Activated CD4-positive, alpha-beta memory T cell treated with anti-CD3 and anti-CD28 coated beads for 36 hours (primary cell): ENCODE data around the gene CUL9. TPM values are rescaled to one million over a fixed set of nuclear protein-coding genes. Genes with fewer than 3 reads are reported as not detected.

Experiments
- CTCF ChIA-PET: fragments of 350-600 bp; sonication (Branson Sonifier 250); formaldehyde crosslinking; loops from one replicate; lab custom pipeline; 2021; ENCODE audit warnings: antibody characterized with exemption, inconsistent platforms; lab: Charles Lee
- POLR2A ChIA-PET: fragments of 350-600 bp; sonication (Branson Sonifier 250); formaldehyde crosslinking; loops from one replicate; lab custom pipeline; 2021; ENCODE audit warnings: antibody characterized with exemption; lab: Charles Lee
- DNase-seq: peaks from one replicate; pipeline ENCODE4 v3.0.0-alpha.2; 2020
- H3K27ac Mint-ChIP-seq: one replicate; pipeline ENCODE4 v1.8.0; 2021; ENCODE audit warnings: mixed read lengths
- H3K27me3 Mint-ChIP-seq: one replicate; pipeline ENCODE4 v1.8.0; 2021; ENCODE audit warnings: mixed read lengths
- H3K36me3 Mint-ChIP-seq: one replicate; pipeline ENCODE4 v1.8.0; 2021; ENCODE audit warnings: mixed read lengths
- H3K4me1 Mint-ChIP-seq: one replicate; pipeline ENCODE4 v1.8.0; 2021; ENCODE audit warnings: low read depth, mixed read lengths
- H3K4me3 Mint-ChIP-seq: one replicate; pipeline ENCODE4 v1.8.0; 2021; ENCODE audit warnings: mild to moderate bottlenecking, mixed read lengths
- H3K9me3 Mint-ChIP-seq: one replicate; pipeline ENCODE4 v1.8.0; 2021; ENCODE audit warnings: mixed read lengths
- intact Hi-C: fragments of 100-400 bp; cut with micrococcal nuclease; formaldehyde crosslinking; loops from one replicate; pipeline ENCODE4 v1.15.1; 2023
- total RNA-seq, 2 experiments: library from RNA; stranded (reverse); gene quantifications; one replicate each; pipeline ENCODE4 v1.2.3, GENCODE V29; 2021

Gene CUL9
- total RNA-seq, 2 experiments from 2014 or later = 37.8 to 38.4 TPM

DNA sequence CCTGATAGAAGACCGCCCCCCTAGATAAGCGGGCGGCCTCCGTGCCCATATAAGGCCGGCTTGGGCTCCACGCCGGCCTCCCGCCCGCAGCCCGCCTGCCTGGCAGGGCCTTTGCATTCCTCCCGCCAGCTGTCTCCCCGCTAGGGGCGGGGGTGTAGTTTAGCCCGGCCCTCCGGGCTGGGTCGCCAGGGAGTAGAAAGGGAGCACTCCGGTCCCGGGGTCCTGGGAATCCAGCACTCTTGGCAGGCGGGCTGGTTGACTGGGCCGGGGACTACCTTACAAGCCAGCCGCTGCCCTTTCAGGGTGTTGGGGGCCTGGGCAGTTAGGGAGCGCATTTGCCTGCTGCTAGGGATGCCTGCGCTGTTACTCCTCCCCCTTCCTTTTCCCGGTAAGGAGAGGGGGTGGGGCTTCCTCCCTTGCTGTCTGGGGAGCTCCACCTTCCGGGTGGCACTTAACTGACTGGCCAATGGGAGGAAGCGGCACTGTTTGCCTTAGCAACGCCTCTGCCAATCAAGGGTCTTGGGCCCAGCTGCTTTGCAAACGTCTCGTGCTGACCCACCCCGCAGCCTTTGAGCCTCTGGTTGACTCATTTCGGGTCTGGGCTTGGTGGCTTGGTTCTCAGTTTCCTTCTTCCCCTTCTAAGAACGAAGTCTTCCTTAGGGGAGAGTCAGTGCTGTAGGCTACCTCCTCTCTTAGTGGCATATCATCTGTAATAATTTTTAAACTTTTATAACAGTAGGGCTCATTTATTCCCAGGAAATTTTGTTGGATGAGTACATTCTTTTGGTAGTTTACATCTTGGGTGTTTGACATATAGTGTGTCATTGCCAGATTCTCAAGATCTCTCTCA, 7.5 kb upstream of the CUL9 start:
- ChIA-PET CTCF (interaction anchor here (1.0 to 2.5 kb wide), 5 partner anchors 17 to 154 kb away, joined by 3 to 14 read pairs (median 3); partner anchors contain the start of gene DNPH1), POLR2A (interaction anchor here (1.0 to 1.8 kb wide), 6 partner anchors 13 to 245 kb away, joined by 3 to 11 read pairs (median 4); partner anchors contain the start of genes CNPY3, CUL7 and DNPH1)
- Mint-ChIP-seq H3K4me1 (peaks cover 43% of the 10 kb centered on the region), H3K27ac (peak overlapping the region; percentile 89), H3K36me3 (peaks cover 31% of the 10 kb centered on the region), H3K9me3 (no peaks in the 10 kb centered on the region), H3K27me3 (no peaks in the 10 kb centered on the region), H3K4me3 (peak overlapping the region; percentile 99)
- peak; percentile 99 for DNase-seq
- intact Hi-C loops = loop anchor here (1.0 to 10.0 kb wide), 13 partner anchors 8 to 1990 kb away; partner anchors contain the start of genes ABCC10, CNPY3, CUL9 and KLHDC3

DNA sequence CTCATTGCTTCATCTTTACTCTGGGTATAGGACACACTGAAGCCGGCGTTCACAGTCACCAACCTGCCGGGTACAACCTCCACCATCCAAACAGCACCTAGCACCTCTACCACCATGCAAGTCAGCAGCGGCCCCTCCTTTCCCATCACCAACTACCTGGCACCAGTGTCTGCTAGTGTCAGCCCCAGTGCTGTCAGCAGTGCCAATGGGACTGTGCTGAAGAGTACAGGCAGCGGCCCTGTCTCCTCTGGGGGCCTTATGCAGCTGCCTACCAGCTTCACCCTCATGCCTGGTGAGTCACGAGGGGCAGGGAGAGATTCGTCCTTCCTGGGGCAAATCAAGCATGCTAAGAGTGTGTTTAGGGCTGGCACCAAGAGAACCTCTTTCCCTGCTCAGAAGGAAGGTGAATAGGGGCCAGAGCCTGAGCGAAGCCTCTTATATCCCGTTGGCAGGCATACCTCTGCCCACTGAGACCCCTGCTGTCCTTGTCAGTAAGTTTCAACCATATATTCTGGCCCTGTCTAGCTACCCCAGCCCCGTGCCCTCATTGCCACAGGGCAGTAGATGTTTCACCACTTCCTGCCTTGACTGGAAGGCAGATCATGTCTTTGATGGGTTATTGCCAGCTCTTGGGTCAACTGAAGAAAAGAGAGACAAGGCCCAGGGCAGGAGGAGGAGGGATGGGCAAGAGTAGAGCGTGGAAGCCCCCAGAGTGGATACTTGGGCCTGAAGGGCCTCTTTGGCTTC, 6.1 kb upstream of the CUL9 start:
- no peak overlapping the region for H3K4me3 Mint-ChIP-seq
- peaks cover 31% of the 10 kb centered on the region for H3K36me3 Mint-ChIP-seq
- peak overlapping the region; percentile 73 for H3K27ac Mint-ChIP-seq
- no peaks in the 10 kb centered on the region for H3K9me3 Mint-ChIP-seq
- H3K4me1 Mint-ChIP-seq = peaks cover 37% of the 10 kb centered on the region
- intact Hi-C loops = loop anchor here (2.0 to 10.0 kb wide), 3 partner anchors 251 to 1989 kb away; partner anchors contain the start of genes ABCC10 and TBCC
- no peaks in the 10 kb centered on the region for H3K27me3 Mint-ChIP-seq
- ChIA-PET CTCF (interaction anchor here (2.5 kb wide), 1 partner anchor 53 kb away, joined by 14 read pairs; the partner anchor contains the start of gene DNPH1), POLR2A (no interaction called here)
- DNase-seq = no peak

DNA sequence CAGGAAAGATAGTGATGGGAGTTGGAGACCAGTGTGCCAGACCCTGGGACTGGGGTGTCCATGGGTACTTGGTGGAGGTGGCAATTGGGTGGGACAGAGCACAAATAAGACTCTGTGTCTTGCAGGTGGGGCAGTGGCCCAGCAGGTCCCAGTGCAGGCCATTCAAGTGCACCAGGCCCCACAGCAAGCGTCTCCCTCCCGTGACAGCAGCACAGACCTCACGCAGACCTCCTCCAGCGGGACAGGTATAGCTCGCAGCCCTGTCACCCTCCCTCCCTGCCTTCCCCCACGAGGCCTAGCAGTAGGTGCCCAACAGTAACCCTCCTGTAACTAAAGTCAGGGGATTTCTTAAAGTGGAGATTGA, 5.6 kb upstream of the CUL9 start:
- DNase-seq = no peak
- Mint-ChIP-seq H3K9me3 (no peaks in the 10 kb centered on the region), H3K4me1 (peaks cover 39% of the 10 kb centered on the region), H3K27ac (peak overlapping the region; percentile 73), H3K27me3 (no peaks in the 10 kb centered on the region), H3K4me3 (no peak overlapping the region), H3K36me3 (peaks cover 31% of the 10 kb centered on the region)
- ChIA-PET POLR2A (no interaction called here), CTCF (interaction anchor here (2.5 kb wide), 1 partner anchor 53 kb away, joined by 14 read pairs; the partner anchor contains the start of gene DNPH1)
- intact Hi-C loops = loop anchor here (10.0 kb wide), 2 partner anchors 432 to 1988 kb away; partner anchors contain the start of gene TBCC

DNA sequence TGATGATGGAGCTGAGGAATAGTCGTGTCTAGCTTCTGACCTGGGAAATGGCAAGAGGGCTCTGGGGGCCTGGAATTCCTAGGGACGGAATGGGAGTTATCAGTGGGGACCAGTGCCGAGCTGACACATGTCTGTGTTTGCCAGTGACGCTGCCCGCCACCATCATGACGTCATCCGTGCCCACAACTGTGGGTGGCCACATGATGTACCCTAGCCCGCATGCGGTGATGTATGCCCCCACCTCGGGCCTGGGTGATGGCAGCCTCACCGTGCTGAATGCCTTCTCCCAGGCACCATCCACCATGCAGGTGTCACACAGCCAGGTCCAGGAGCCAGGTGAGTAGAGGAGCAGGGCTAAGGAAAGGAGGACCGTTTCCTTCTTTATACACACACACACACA, 3.8 kb upstream of the CUL9 start:
- intact Hi-C loops = loop anchor here (10.0 kb wide), 2 partner anchors 433 to 1987 kb away; partner anchors contain the start of gene TBCC
- Mint-ChIP-seq H3K4me1 (peaks cover 42% of the 10 kb centered on the region), H3K4me3 (no peak overlapping the region), H3K9me3 (no peaks in the 10 kb centered on the region), H3K27me3 (no peaks in the 10 kb centered on the region), H3K36me3 (peaks cover 26% of the 10 kb centered on the region), H3K27ac (no peak overlapping the region)
- ChIA-PET CTCF (interaction anchor here (0.8 kb wide), 1 partner anchor 10 kb away, joined by 5 read pairs; no protein-coding TSS in a partner anchor), POLR2A (no interaction called here)
- DNase-seq = no peak

DNA sequence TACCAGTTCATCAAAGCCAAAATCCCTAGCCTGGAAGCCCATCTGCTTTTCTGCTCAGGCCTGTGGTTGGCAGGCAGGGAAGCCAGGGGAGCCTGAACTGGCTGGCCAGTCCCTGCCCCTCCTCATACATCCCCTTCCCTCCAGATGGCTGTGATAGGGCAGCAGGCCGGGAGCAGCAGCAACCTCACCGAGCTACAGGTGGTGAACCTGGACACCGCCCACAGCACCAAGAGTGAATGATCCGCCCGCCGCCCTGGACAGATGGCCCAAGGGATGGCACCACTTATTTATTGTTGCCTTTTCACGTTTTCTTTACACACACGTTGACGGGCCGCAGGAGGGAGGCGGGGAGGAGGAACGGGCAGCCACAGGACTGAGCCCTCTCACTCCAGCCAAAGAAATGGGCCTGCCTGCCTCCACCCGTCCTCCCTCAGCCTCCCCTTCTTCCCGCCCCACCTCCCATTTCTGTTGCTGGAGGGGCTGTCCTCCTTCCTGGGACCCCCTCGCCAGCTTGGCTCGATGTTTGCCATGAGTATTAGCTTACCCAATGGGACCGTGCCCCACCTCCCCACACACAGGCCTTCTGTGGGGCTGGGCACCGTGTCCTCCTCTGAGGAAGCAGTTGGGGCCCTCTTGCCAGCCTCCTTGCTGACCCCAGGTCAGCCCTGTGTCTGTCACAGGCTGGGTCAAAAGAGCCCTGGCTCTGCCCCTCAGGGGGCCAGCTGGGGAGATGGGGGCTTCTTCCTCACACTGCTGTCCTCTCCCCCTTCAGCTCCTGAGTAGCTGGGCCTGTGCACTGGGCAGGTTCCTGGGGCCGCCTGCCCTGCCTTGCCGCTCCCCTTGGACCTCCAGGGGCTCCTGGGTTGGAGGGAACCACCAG, 2.8 kb upstream of the CUL9 start:
- Mint-ChIP-seq H3K4me1 (peaks cover 41% of the 10 kb centered on the region), H3K27ac (no peak overlapping the region), H3K4me3 (no peak overlapping the region), H3K9me3 (no peaks in the 10 kb centered on the region), H3K36me3 (peaks cover 26% of the 10 kb centered on the region), H3K27me3 (no peaks in the 10 kb centered on the region)
- ChIA-PET CTCF (no interaction called here), POLR2A (interaction anchor here (0.8 kb wide), 1 partner anchor 45 kb away, joined by 4 read pairs; no protein-coding TSS in a partner anchor)
- intact Hi-C loops = loop anchor here (10.0 kb wide), 2 partner anchors 434 to 1986 kb away; partner anchors contain the start of gene TBCC
- no peak for DNase-seq

DNA sequence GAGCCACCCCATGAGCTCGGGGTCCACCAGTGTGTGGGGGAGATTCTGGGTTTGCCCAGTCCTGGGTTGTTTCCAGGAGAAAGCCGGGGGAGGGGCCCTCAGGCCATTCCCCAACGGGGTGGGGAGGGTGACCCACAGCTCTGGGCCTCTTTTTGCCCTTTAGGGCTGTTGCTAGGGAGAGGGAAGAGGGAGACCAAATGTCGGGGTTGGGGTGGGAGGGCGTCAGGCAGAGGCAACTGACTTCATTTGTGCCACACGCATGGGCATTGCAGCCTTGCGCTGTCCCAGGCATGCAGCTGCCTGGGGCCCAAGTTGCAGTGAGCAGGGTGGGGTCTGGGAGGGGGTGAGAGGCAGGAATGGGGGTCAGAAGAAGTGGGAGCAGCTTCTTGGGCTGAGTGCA, 1.9 kb upstream of the CUL9 start:
- intact Hi-C loops = no loop called here
- Mint-ChIP-seq H3K4me1 (peaks cover 46% of the 10 kb centered on the region), H3K4me3 (no peak overlapping the region), H3K36me3 (peaks cover 25% of the 10 kb centered on the region), H3K27ac (no peak overlapping the region), H3K9me3 (no peaks in the 10 kb centered on the region), H3K27me3 (no peaks in the 10 kb centered on the region)
- ChIA-PET POLR2A (interaction anchor here (0.8 to 1.2 kb wide), 2 partner anchors 44 to 49 kb away, joined by 3 to 4 read pairs; partner anchors contain the start of gene DNPH1), CTCF (interaction anchor here (1.1 kb wide), 1 partner anchor 49 kb away, joined by 5 read pairs; the partner anchor contains the start of gene DNPH1)
- DNase-seq = no peak

DNA sequence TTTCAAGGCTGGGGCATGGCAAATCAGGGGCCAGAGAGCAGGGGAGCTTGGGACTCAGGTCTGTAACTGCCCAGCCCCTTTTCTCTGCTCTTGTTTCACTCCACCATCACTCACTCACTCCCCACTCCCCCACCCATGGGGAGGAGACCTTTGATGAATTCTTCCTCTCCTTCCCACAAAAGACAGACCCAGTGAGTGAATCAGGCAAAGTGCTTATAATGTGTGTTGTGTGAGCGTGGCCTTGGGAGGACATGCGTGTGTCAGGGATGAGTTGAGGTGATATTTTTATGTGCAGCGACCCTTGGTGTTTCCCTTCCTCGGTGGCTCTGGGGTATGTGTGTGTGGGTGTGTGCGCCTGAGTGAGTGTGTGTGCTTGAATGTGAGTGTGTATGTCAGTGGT, 1.0 kb upstream of the CUL9 start:
- intact Hi-C loops = no loop called here
- Mint-ChIP-seq H3K4me3 (peak overlapping the region; percentile 94), H3K9me3 (no peaks in the 10 kb centered on the region), H3K27ac (peak overlapping the region; percentile 80), H3K27me3 (no peaks in the 10 kb centered on the region), H3K4me1 (peaks cover 43% of the 10 kb centered on the region), H3K36me3 (peaks cover 21% of the 10 kb centered on the region)
- POLR2A ChIA-PET = interaction anchor here (1.2 kb wide), 1 partner anchor 48 kb away, joined by 3 read pairs; the partner anchor contains the start of gene DNPH1
- CTCF ChIA-PET = interaction anchor here (1.1 kb wide), 1 partner anchor 48 kb away, joined by 5 read pairs; the partner anchor contains the start of gene DNPH1
- no peak for DNase-seq

DNA sequence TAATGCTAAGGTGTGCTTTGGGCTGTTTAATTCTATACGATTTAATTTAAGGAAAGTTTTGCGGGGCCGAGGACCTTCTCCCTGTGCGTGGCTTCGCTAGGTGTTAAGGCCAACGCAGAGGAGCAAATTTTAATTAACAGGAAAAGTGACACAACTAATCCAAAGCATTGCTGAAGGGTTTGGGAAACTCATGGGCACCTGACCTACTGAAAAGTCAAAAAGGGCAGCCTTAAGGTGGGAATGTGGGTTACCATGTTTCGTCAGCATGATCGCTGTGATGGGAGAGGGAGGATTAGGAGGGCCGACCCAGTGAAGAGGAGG, 415 bp upstream of the CUL9 start:
- DNase-seq = no peak
- intact Hi-C loops = no loop called here
- peak overlapping the region; percentile 80 for H3K27ac Mint-ChIP-seq
- POLR2A ChIA-PET = interaction anchor here (0.5 to 0.9 kb wide), 3 partner anchors 9 to 249 kb away, joined by 3 to 7 read pairs (median 3); no protein-coding TSS in a partner anchor
- H3K36me3 Mint-ChIP-seq = peaks cover 23% of the 10 kb centered on the region
- peak overlapping the region; percentile 94 for H3K4me3 Mint-ChIP-seq
- no peaks in the 10 kb centered on the region for H3K9me3 Mint-ChIP-seq
- H3K27me3 Mint-ChIP-seq = no peaks in the 10 kb centered on the region
- H3K4me1 Mint-ChIP-seq = peaks cover 46% of the 10 kb centered on the region
- CTCF ChIA-PET = interaction anchor here (1.1 to 1.2 kb wide), 2 partner anchors 9 to 48 kb away, joined by 7 to 12 read pairs; partner anchors contain the start of gene DNPH1

DNA sequence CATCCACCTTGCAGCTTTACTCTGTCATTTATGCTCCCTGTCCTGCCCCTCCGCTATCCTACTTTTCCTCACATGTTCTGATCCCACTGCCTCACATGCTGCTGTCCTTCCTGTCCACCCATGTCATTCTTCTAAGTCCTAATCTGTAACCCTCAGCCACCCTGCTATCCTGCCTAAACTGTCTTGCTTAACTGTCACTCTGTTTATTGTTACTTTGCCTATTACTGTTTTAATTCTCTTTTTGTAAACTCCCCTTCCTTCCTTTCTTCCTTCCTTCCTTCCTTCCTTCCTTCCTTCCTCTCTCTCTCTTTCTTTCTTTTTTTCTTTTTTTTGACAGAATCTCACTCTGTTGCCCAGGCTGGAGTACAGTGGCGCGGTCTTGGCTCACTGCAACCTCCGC, 1.4 kb downstream of the CUL9 start:
- Mint-ChIP-seq H3K27me3 (no peaks in the 10 kb centered on the region), H3K4me3 (peak overlapping the region; percentile 94), H3K9me3 (no peaks in the 10 kb centered on the region), H3K36me3 (peaks cover 18% of the 10 kb centered on the region), H3K4me1 (peaks cover 46% of the 10 kb centered on the region), H3K27ac (peak overlapping the region; percentile 15)
- CTCF ChIA-PET = interaction anchor here (1.6 to 1.8 kb wide), 2 partner anchors 46 to 214 kb away, joined by 6 to 8 read pairs; partner anchors contain the start of gene DNPH1
- POLR2A ChIA-PET = interaction anchor here (1.5 kb wide), 1 partner anchor 12 kb away, joined by 7 read pairs; no protein-coding TSS in a partner anchor
- intact Hi-C loops = no loop called here
- DNase-seq = no peak

DNA sequence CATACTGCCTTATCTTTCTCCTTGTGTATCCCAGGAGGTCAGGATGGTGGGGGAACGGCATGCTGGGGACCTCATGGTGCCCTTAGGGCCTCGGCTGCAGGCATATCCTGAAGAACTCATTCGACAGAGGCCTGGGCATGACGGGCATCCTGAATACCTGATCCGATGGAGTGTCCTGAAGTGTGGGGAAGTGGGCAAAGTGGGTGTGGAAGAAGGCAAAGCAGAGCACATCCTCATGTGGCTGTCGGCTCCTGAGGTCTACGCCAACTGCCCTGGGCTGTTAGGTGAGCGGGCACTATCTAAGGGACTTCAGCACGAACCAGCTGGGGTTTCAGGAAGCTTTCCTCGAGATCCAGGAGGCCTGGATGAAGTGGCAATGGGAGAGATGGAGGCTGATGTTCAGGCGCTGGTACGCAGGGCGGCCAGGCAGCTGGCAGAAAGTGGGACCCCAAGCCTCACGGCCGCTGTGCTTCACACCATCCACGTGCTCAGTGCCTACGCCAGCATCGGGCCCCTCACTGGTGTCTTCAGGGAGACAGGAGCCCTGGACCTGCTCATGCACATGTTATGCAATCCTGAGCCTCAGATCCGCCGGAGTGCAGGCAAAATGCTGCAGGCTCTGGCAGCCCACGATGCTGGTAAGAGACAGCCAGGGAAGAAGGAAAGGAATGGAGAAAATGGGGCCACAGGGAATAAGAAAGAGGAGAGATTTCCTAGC, 2.4 kb downstream of the CUL9 start:
- Mint-ChIP-seq H3K9me3 (no peaks in the 10 kb centered on the region), H3K36me3 (peaks cover 13% of the 10 kb centered on the region), H3K4me1 (peaks cover 46% of the 10 kb centered on the region), H3K27ac (no peak overlapping the region), H3K4me3 (no peak overlapping the region), H3K27me3 (no peaks in the 10 kb centered on the region)
- intact Hi-C loops = no loop called here
- ChIA-PET POLR2A (no interaction called here), CTCF (interaction anchor here (1.8 kb wide), 1 partner anchor 45 kb away, joined by 8 read pairs; the partner anchor contains the start of gene DNPH1)
- DNase-seq = no peak
